AG04450 (cell line): ENCODE results near the gene POC1A. TPM values are rescaled to one million over a fixed set of nuclear protein-coding genes. Genes with fewer than 3 reads are reported as not detected.

ENCODE experiments used
- CTCF ChIA-PET: fragments of 300-600, 350-600 bp; formaldehyde crosslinking; extraction: SDS; loops from one replicate; lab custom pipeline; 2022; ENCODE audit warnings: antibody characterized with exemption, inconsistent platforms; lab: Charles Lee
- POLR2A ChIA-PET: fragments of 350-600 bp; formaldehyde crosslinking; extraction: SDS; loops from one replicate; lab custom pipeline; 2021; ENCODE audit warnings: antibody characterized with exemption, inconsistent platforms; lab: Yijun Ruan, JAX
- DNase-seq: peaks from one replicate; pipeline ENCODE4 v3.0.0-alpha.2; 2011; ENCODE audit warnings: low read depth, low spot score
- H3K27ac ChIP-seq: one replicate; pipeline ENCODE4 v1.5.1; 2012; ENCODE audit warnings: low read depth, low read length, control low read depth
- H3K27me3 ChIP-seq: one replicate; pipeline ENCODE4 v1.6.0; 2012; ENCODE audit warnings: low read length; ENCODE audit not compliant: control insufficient read depth, insufficient read depth
- H3K4me3 ChIP-seq: 2 replicates; pipeline ENCODE4 v1.5.1; 2011; ENCODE audit warnings: mild to moderate bottlenecking, low read depth, low read length, control low read depth
- H3K9me3 ChIP-seq: 2 replicates; pipeline ENCODE4 v1.5.1; 2012; ENCODE audit warnings: low read length; ENCODE audit not compliant: control insufficient read depth, insufficient read depth
- CTCF ChIP-seq: IDR thresholded peaks from 2 replicates; pipeline ENCODE4 v1.5.1; 2011; ENCODE audit warnings: low read depth, low read length, control low read depth, inconsistent platforms
- polyA plus RNA-seq: library from polyadenylated mRNA; depleted of rRNA; stranded (reverse); fragments of >200 nt; gene quantifications from 2 replicates; pipeline ENCODE4 v1.2.3, GENCODE V29; 2011

The POC1A gene
- polyA plus RNA-seq, 1 experiment, result 4.1 TPM

GRCh38 chr3:52087731-52088130 is 66.5 kb downstream of the POC1A start:
- POLR2A ChIA-PET, result interaction anchor here (0.5 kb wide), 1 partner anchor 20 kb away, joined by 3 read pairs; no protein-coding TSS in a partner anchor
- Histone ChIP-seq H3K27ac (no peak overlapping the region), H3K27me3 (no peaks in the 10 kb centered on the region), H3K9me3 (no peaks in the 10 kb centered on the region), H3K4me3 (no peak overlapping the region)
- TF ChIP-seq CTCF, result no peak
- no peak for DNase-seq
- CTCF ChIA-PET, result interaction anchor here (0.6 to 1.2 kb wide), 3 partner anchors 13 to 114 kb away, joined by 3 read pairs; partner anchors contain the start of gene ABHD14B

GRCh38 chr3:52086976-52087663 is 67.1 kb downstream of the POC1A start:
- no peak for DNase-seq
- no peak overlapping the region for H3K4me3 ChIP-seq
- ChIA-PET POLR2A (interaction anchor here (0.5 to 0.6 kb wide), 2 partner anchors 19 to 191 kb away, joined by 3 read pairs; partner anchors contain the start of gene WDR82), CTCF (interaction anchor here (0.7 to 1.2 kb wide), 2 partner anchors 58 to 113 kb away, joined by 3 read pairs; partner anchors contain the start of gene ABHD14B)
- TF ChIP-seq CTCF, result no peak
- no peak overlapping the region for H3K27ac ChIP-seq
- H3K27me3 ChIP-seq, result no peaks in the 10 kb centered on the region
- H3K9me3 ChIP-seq, result no peaks in the 10 kb centered on the region

GRCh38 chr3:52086461-52086860 is 67.8 kb downstream of the POC1A start:
- TF ChIP-seq CTCF, result no peak
- CTCF ChIA-PET, result no interaction called here
- Histone ChIP-seq H3K4me3 (no peak overlapping the region), H3K9me3 (no peaks in the 10 kb centered on the region), H3K27ac (no peak overlapping the region), H3K27me3 (no peaks in the 10 kb centered on the region)
- POLR2A ChIA-PET, result interaction anchor here (0.6 kb wide), 1 partner anchor 192 kb away, joined by 3 read pairs; the partner anchor contains the start of gene WDR82
- no peak for DNase-seq

GRCh38 chr3:52085681-52086282 is 68.4 kb downstream of the POC1A start:
- H3K27me3 ChIP-seq, result no peaks in the 10 kb centered on the region
- CTCF ChIA-PET, result no interaction called here
- POLR2A ChIA-PET, result no interaction called here

More at GRCh38 chr3:52085681-52086282, 68.4 kb downstream of the POC1A start:
- no peak for TF ChIP-seq CTCF
- DNase-seq, result no peak
- Histone ChIP-seq H3K4me3 (no peak overlapping the region), H3K27ac (no peak overlapping the region), H3K9me3 (no peaks in the 10 kb centered on the region)
